ENCODE results near the gene SERPIND1. TPM values are rescaled to one million over a fixed set of nuclear protein-coding genes. Genes with fewer than 3 reads are reported as not detected.
"Not testable (repeated sequence)": the region's sequence is repeated elsewhere in the genome, so short reads cannot be mapped to it uniquely, and the experiment has no call there.

The SERPIND1 gene
- total and polyA plus RNA-seq, 7 donors: 0.03 to 0.12 (median 0.07) TPM; not detected in 4

GRCh38 chr22:20728523-20729190 is 45.3 kb upstream of the SERPIND1 start:
- Histone ChIP-seq H3K27ac (no peak overlapping the region), H3K27me3 (ENCODE audit: insufficient read depth in 3 of 3, low read length in 2 of 3) (no peaks in the 10 kb centered on the region), H3K4me3 (no peak overlapping the region), H3K9me3 (no peaks in the 10 kb centered on the region), H3K4me1 (no peaks in the 10 kb centered on the region), H3K36me3 (ENCODE audit: insufficient read depth in 1 of 2, low read depth in 1 of 2) (peaks cover 16 to 64% of the 10 kb centered on the region in 2 donors)
- no peak for ATAC-seq
- DNase-seq: no peak
- TF ChIP-seq CTCF (IDR thresholded peaks at IDR 0.05): no peak
- intact Hi-C loops (cut with DNase I): no loop called here
- 80 to 88% (median 88%) methylated on average over 10 of the region's 10 CpGs for WGBS, 3 donors

DNA sequence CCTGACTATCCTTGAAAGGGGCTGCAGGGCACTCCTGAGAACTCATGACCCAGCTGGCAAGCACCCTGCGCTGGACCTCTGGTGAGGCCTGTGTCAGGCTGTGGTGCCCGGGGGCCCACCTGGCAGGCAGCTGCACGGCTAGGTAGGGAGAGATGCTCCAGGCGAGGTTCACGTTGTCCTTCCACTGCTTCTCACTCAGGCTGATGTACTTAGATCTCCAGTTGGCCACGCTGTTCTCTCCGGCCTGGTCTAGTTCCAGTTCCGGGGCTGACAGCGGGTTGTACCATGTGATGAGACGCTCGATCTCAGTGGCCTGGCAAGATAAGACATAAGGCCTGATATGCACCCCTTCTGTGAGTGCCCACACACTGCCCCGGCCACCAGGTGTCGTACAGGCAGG is 44.7 kb upstream of the SERPIND1 start:
- TF ChIP-seq CTCF (IDR thresholded peaks at IDR 0.05): no peak
- peaks cover 16 to 64% of the 10 kb centered on the region in 2 donors for H3K36me3 ChIP-seq (ENCODE audit: insufficient read depth in 1 of 2, low read depth in 1 of 2)
- no peak for ATAC-seq

DNA sequence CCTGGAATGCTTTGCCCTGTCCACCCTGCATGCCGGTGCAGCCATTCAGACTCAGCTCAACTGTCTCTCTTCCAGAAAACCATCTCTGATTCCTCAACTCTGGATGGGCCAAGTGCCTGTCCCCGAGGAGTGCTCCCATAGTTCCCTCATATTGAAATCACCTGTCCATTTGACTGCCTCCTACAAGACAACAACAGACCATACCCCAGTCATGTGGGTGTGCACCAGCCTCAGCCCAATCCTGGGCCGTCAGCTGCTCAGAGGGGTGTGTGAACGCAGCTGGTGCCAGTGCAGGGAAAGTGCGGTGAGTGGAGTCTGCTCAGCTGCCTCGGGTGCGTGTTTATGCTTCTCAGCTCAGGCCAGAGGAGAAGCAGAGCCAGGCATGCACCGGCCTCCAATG is 41.5 kb upstream of the SERPIND1 start:
- DNase-seq; H3K4me1 ChIP-seq; H3K4me3 ChIP-seq; H3K27ac ChIP-seq; H3K9me3 ChIP-seq; H3K27me3 ChIP-seq (ENCODE audit: insufficient read depth in 3 of 3, low read length in 2 of 3); intact Hi-C loops (cut with DNase I); ATAC-seq: not testable (repeated sequence)
- H3K36me3 ChIP-seq (ENCODE audit: insufficient read depth in 1 of 2, low read depth in 1 of 2): peaks cover 16 to 36% of the 10 kb centered on the region in 2 donors
- WGBS, 3 donors: 64 to 77% (median 73%) methylated on average over 3 to 6 of the region's 8 CpGs

More for the DNA sequence above, 44.7 kb upstream of the SERPIND1 start:
- no peaks in the 10 kb centered on the region for H3K9me3 ChIP-seq
- H3K4me1 ChIP-seq: no peaks in the 10 kb centered on the region
- intact Hi-C loops (cut with DNase I): no loop called here
- no peak overlapping the region for H3K27ac ChIP-seq
- no peaks in the 10 kb centered on the region for H3K27me3 ChIP-seq (ENCODE audit: insufficient read depth in 3 of 3, low read length in 2 of 3)
- no peak overlapping the region for H3K4me3 ChIP-seq
- 91 to 94% (median 94%) methylated on average over 13 of the region's 13 CpGs for WGBS, 3 donors
- no peak for DNase-seq

DNA sequence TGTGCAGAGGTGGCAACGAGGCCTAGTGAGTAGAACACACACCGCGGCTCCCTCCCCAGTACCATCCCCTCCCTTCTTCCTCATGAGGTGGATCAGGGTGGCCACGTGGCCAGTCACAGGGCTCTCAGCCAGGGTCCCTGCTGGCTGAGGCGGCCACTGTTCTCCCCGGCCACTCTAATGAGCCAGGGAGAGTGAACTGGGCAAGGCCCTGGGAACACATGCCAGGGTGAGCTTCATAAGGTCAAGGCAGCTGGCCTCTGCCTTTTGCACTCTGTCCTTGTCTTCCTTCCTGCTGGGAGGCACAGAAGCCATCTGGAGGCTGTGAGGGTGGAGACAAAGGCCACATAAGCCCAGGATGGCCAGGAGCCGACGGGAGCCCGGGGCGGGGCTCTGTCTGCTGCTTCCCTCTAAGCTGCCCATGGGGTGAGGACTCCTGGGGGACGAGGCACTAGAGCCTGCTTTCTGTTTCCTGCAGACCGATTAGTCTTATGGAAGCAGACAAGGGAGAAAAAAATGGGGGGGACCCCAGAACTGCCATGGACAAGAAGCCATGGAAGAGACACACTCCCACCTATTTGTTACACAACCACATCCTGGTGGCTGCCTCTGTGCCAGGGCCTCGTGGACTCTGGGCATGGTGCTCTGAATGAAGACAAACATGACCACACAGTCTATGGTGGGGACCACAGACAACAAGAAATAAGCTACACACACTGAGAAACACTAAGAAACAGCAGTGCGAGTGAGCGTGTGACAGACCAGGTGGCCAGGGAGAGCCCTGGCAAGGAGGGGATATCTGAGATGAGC is 38.4 kb upstream of the SERPIND1 start:
- H3K27me3 ChIP-seq (ENCODE audit: insufficient read depth in 3 of 3, low read length in 2 of 3); DNase-seq; H3K4me3 ChIP-seq; H3K27ac ChIP-seq; intact Hi-C loops (cut with DNase I); H3K9me3 ChIP-seq; H3K4me1 ChIP-seq: not testable (repeated sequence)
- H3K36me3 ChIP-seq (ENCODE audit: insufficient read depth in 1 of 2, low read depth in 1 of 2): peaks cover 2 to 19% of the 10 kb centered on the region in 2 donors
- ATAC-seq: peak in 2 of 4 donors; percentile 67 to 80
- WGBS, 3 donors: 33 to 55% (median 35%) methylated on average over 9 to 12 of the region's 15 CpGs

GRCh38 chr22:20736891-20737290 is 37.0 kb upstream of the SERPIND1 start:
- H3K4me1 ChIP-seq; H3K4me3 ChIP-seq; H3K27me3 ChIP-seq (ENCODE audit: insufficient read depth in 3 of 3, low read length in 2 of 3); H3K27ac ChIP-seq; intact Hi-C loops (cut with DNase I); DNase-seq; H3K9me3 ChIP-seq; ATAC-seq: not testable (repeated sequence)
- peaks cover 2 to 20% of the 10 kb centered on the region in 2 donors for H3K36me3 ChIP-seq (ENCODE audit: insufficient read depth in 1 of 2, low read depth in 1 of 2)
- whole genome bisulfite sequencing, 3 donors: 94 to 98% (median 98%) methylated on average over 3 of the region's 3 CpGs

DNA sequence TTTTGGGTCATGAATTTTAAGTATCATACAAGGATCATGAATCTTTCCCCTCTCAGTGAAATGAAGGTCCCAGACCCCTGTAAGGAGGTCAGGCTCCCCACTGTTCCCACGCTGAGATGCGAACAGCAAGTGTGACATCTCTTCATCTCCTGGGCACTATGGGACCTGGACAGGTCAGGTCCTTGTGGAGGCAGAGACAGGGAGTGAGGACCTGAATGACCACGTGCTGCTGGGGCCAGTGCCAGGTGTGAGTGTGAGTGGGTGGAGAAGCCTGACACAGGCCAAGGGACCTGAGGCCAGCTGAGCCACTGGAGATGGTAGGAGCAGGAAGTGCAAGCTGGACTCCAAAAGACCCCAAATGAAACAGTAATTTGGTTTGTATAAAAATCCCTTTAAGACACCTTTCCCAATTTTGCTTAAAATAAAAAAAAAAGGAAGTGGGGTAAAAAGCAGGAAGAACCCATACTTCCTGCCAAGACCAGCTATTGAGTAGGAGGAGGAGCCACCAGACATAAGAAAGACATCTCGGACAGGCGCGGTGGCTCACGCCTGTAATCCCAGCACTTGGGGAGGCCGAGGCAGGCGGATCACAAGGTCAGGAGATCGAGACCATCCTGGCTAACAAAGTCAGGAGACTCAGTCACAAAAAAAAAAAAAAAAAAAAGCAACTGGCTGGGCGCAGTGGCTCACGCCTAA is 35.4 kb upstream of the SERPIND1 start:
- ATAC-seq (no peak), DNase-seq (no peak)
- H3K27ac ChIP-seq: no peak overlapping the region
- H3K27me3 ChIP-seq (ENCODE audit: insufficient read depth in 3 of 3, low read length in 2 of 3): no peaks in the 10 kb centered on the region
- intact Hi-C loops (cut with DNase I): no loop called here
- no peak for TF ChIP-seq CTCF (IDR thresholded peaks at IDR 0.05)
- H3K4me3 ChIP-seq: no peak overlapping the region
- H3K36me3 ChIP-seq (ENCODE audit: insufficient read depth in 1 of 2, low read depth in 1 of 2): peaks cover 3 to 35% of the 10 kb centered on the region in 2 donors
- no peaks in the 10 kb centered on the region for H3K4me1 ChIP-seq
- H3K9me3 ChIP-seq: no peaks in the 10 kb centered on the region
- 87 to 93% (median 89%) methylated on average over 10 to 12 of the region's 12 CpGs for WGBS, 3 donors
